Endothelial cell of umbilical vein (primary cell): Measurements from ENCODE around the gene NFKB2. TPM values are rescaled to one million over a fixed set of nuclear protein-coding genes. Genes with fewer than 3 reads are reported as not detected.

Experiments
- BruUV-seq: library from RNA; stranded (reverse); fragments of 400-500 nt; replicated peaks from 2 replicates; lab custom pipeline; 2021; lab: Mats Ljungman, UMichigan
- CTCF ChIA-PET: fragments of 300-600, 350-600 bp; sonication (Branson Sonifier 250); formaldehyde crosslinking; loops from one replicate; lab custom pipeline; 2021; ENCODE audit warnings: antibody characterized with exemption, inconsistent platforms; lab: Charles Lee
- POLR2A ChIA-PET: fragments of 300-600, 350-600 bp; sonication (Branson Sonifier 250); formaldehyde crosslinking; loops from one replicate; lab custom pipeline; 2021; ENCODE audit warnings: antibody characterized with exemption, inconsistent platforms; lab: Charles Lee
- DNase-seq: peaks from one replicate; pipeline ENCODE4 v3.0.0-alpha.2; 2011; ENCODE audit warnings: low read depth, low spot score
- FAIRE-seq: peaks from 2 replicates; lab custom pipeline; 2011; peaks lifted over from hg19 to GRCh38; lab: Jason Lieb, UNC
- H2AFZ ChIP-seq: 2 replicates; pipeline ENCODE4 v1.6.0; 2012; ENCODE audit warnings: low read depth, low read length, control low read depth, inconsistent platforms
- H3K27ac ChIP-seq: 2 replicates; pipeline ENCODE4 v1.5.1; 2011; ENCODE audit warnings: low read depth, mild to moderate bottlenecking, control low read depth, low read length, moderate library complexity; ENCODE audit not compliant: insufficient read depth
- H3K27me3 ChIP-seq, 2 experiments: 2 replicates each; pipeline versions ENCODE4 v1.6.0 to v1.6.1; 2011; ENCODE audit warnings: low read length in 2 of 2, mixed read lengths in 1 of 2; ENCODE audit not compliant: control insufficient read depth in 2 of 2, insufficient read depth in 2 of 2
- H3K36me3 ChIP-seq, 2 experiments: 2 replicates in 1 of 2; 3 replicates in 1 of 2; pipeline ENCODE4 v1.5.1; 2011; ENCODE audit warnings: low read length in 2 of 2, mild to moderate bottlenecking in 1 of 2, moderate library complexity in 1 of 2; ENCODE audit not compliant: control insufficient read depth in 2 of 2, insufficient read depth in 2 of 2; ENCODE audit errors: extremely low read depth in 1 of 2
- H3K4me1 ChIP-seq: 3 replicates; pipeline ENCODE4 v1.5.1; 2011; ENCODE audit warnings: mild to moderate bottlenecking, low read length; ENCODE audit not compliant: control insufficient read depth, insufficient read depth; ENCODE audit errors: extremely low read depth
- H3K4me2 ChIP-seq: 2 replicates; pipeline ENCODE4 v1.6.1; 2011; ENCODE audit warnings: low read length, control low read depth, mixed read lengths; ENCODE audit not compliant: insufficient read depth
- H3K4me3 ChIP-seq, 3 experiments: fragments of 200-600 bp in 1 of 3; sonication (generic), shearing (Covaris generic) in 1 of 3; replicated peaks in 1 of 3; 2 replicates each; pipeline ENCODE4 v1.5.1; 2011 to 2016; ENCODE audit warnings: control low read depth in 3 of 3, low read length in 3 of 3, mild to moderate bottlenecking in 2 of 3, inconsistent platforms in 1 of 3, low read depth in 1 of 3, moderate library complexity in 1 of 3; ENCODE audit not compliant: insufficient read depth in 1 of 3
- H3K79me2 ChIP-seq: 2 replicates; pipeline ENCODE4 v1.6.0; 2012; ENCODE audit warnings: low read length, inconsistent platforms; ENCODE audit not compliant: control insufficient read depth, insufficient read depth
- H3K9ac ChIP-seq: replicated peaks from 2 replicates; pipeline ENCODE3; 2011; ENCODE audit warnings: low read length, control low read depth; ENCODE audit not compliant: insufficient read depth; ENCODE audit errors: extremely low read depth
- H3K9me1 ChIP-seq: replicated peaks from 3 replicates; pipeline ENCODE4 v1.6.0; 2011; ENCODE audit warnings: mild to moderate bottlenecking, low read length; ENCODE audit not compliant: control insufficient read depth, insufficient read depth; ENCODE audit errors: extremely low read depth
- H3K9me3 ChIP-seq: replicated peaks from 2 replicates; pipeline ENCODE4 v1.5.1; 2012; ENCODE audit warnings: low read length, inconsistent platforms; ENCODE audit not compliant: control insufficient read depth, insufficient read depth
- H4K20me1 ChIP-seq: replicated peaks from 2 replicates; pipeline ENCODE3; 2011; ENCODE audit warnings: mild to moderate bottlenecking, low read length; ENCODE audit not compliant: control insufficient read depth, insufficient read depth; ENCODE audit errors: extremely low read depth
- EZH2 ChIP-seq: IDR thresholded peaks from 2 replicates; pipeline ENCODE4 v1.6.1; 2012; ENCODE audit warnings: borderline replicate concordance, low read depth, mild to moderate bottlenecking, moderate library complexity, low read length, inconsistent platforms; ENCODE audit not compliant: severe bottlenecking
- FOS ChIP-seq: IDR thresholded peaks from 2 replicates; pipeline ENCODE4 v1.6.1; 2011; ENCODE audit warnings: mild to moderate bottlenecking, low read length, moderate library complexity, borderline replicate concordance; ENCODE audit not compliant: insufficient read depth
- JUN ChIP-seq: IDR thresholded peaks from 2 replicates; pipeline ENCODE4 v1.6.1; 2011; ENCODE audit warnings: borderline replicate concordance, low read depth; ENCODE audit not compliant: insufficient read length, insufficient read depth
- MYC ChIP-seq: IDR thresholded peaks from one replicate; pipeline ENCODE4 v1.6.1; 2011; ENCODE audit warnings: mild to moderate bottlenecking, low read depth, low read length
- POLR2A ChIP-seq: IDR thresholded peaks from 2 replicates; pipeline ENCODE4 v1.6.1; 2012; ENCODE audit warnings: low read depth, mild to moderate bottlenecking, control low read depth, low read length
- POLR2AphosphoS5 ChIP-seq: IDR thresholded peaks from 2 replicates; pipeline ENCODE4 v1.6.1; 2012; ENCODE audit warnings: low read depth, mild to moderate bottlenecking, control low read depth, low read length, moderate library complexity; ENCODE audit not compliant: insufficient read depth
- dilution Hi-C: fragments of 300-500 bp; cut with MboI; formaldehyde crosslinking; loops from one replicate; pipeline ENCODE4 v1.15.0; 2019; ENCODE audit warnings: low sequenced_read_pairs; ENCODE audit not compliant: extremely low pct_ligation_motif_present
- intact Hi-C: fragments of 100-400 bp; cut with micrococcal nuclease; formaldehyde crosslinking; loops from one replicate; pipeline ENCODE4 v1.10.0; 2022
- polyA plus RNA-seq, 4 experiments: library from polyadenylated mRNA; depleted of rRNA in 3 of 4; stranded (reverse) in 3 of 4; unstranded in 1 of 4; fragments of >200 nt; gene quantifications; 2 replicates each; pipeline versions ENCODE4 v1.2.1 to v1.2.3, GENCODE V29; 2011 to 2012; ENCODE audit warnings: missing spikeins in 1 of 4
- total RNA-seq: library from RNA; stranded (reverse); gene quantifications from 2 replicates; pipeline ENCODE4 v1.2.3, GENCODE V29; 2021
- TF ChIP-seq, protein P1 (sequence below): IDR thresholded peaks from 2 replicates; pipeline ENCODE4 v1.6.1; 2011; ENCODE audit not compliant: insufficient read depth, insufficient read length
- TF ChIP-seq, protein P2 (sequence below), 2 donors: IDR thresholded peaks; 1 replicate in 1 of 2; 2 replicates in 1 of 2; pipeline ENCODE4 v1.5.1; 2011; ENCODE audit warnings: low read length in 2 of 2, mild to moderate bottlenecking in 2 of 2, moderate library complexity in 2 of 2, control low read depth in 1 of 2, inconsistent platforms in 1 of 2, low read depth in 1 of 2; ENCODE audit not compliant: insufficient read depth in 1 of 2; ENCODE audit errors: extremely low read depth in 1 of 2

The NFKB2 gene
- total and polyA plus RNA-seq, 2 donors (not counting 3 experiments of a cell fraction or from before 2014, with no cell fraction given) = 21.0 to 25.6 TPM

DNA sequence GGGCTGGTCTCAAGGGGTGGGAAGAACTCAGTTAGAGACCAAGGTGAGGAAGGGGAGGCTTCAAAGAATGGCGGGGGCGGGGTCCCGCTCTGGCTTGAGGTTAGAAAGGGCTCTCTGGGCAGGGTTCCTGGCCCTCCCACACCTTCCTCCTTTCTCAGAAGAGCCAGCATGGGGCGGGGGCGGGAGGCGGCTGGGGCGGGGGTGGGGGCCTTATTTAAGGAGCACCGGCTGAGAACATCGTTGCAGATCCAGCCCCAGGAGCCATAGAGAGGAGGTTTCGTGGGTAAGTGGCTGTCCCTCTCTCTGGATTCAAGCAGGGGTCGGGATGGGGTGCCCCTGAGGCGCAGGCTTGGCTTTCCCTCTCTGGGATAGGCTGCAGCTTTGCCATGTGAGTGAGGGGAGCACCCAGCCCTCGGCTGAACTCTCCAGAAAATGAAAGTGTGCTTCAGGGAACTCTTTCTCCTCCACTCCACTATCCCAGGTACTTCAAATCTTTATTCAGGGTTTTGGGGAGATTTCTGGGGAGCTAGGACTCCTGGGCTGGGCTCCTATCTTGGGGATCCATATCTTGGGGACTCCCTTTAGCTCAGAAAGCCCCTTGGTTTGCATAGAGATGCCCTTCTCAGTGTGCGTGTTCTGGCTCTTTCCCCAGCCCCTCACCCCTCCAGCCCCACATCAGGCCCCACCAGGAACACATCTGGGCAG is 40.2 kb downstream of the NFKB2 start:
- TF ChIP-seq POLR2A (no peak), POLR2AphosphoS5 (no peak)
- TF ChIP-seq, protein P1, sequence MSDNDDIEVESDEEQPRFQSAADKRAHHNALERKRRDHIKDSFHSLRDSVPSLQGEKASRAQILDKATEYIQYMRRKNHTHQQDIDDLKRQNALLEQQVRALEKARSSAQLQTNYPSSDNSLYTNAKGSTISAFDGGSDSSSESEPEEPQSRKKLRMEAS = no peak
- BruUV-seq = no TSS peak
- dilution Hi-C loops (no loop called here), intact Hi-C loops (no loop called here)
- POLR2A ChIA-PET = no interaction called here
- H3K36me3 ChIP-seq = no peaks in the 10 kb centered on the region
- FAIRE-seq = no peak
- no peaks in the 10 kb centered on the region for H3K9me1 ChIP-seq
- CTCF ChIA-PET = interaction anchor here (0.7 to 1.2 kb wide), 4 partner anchors 33 to 206 kb away, joined by 3 to 6 read pairs (median 3); no protein-coding TSS in a partner anchor
- peaks cover 9% of the 10 kb centered on the region for H3K79me2 ChIP-seq
- no peaks in the 10 kb centered on the region for H4K20me1 ChIP-seq
- peaks cover 7% of the 10 kb centered on the region for H3K4me1 ChIP-seq
- H3K9ac ChIP-seq = no peak overlapping the region
- no peaks in the 10 kb centered on the region for H3K9me3 ChIP-seq
- no peak overlapping the region for H3K4me2 ChIP-seq
- H3K4me3 ChIP-seq = no peak overlapping the region
- peaks cover 11 to 22% of the 10 kb centered on the region in 2 experiments for H3K27me3 ChIP-seq
- DNase-seq = no peak
- H2AFZ ChIP-seq = no peak overlapping the region
- no peak overlapping the region for H3K27ac ChIP-seq

DNA sequence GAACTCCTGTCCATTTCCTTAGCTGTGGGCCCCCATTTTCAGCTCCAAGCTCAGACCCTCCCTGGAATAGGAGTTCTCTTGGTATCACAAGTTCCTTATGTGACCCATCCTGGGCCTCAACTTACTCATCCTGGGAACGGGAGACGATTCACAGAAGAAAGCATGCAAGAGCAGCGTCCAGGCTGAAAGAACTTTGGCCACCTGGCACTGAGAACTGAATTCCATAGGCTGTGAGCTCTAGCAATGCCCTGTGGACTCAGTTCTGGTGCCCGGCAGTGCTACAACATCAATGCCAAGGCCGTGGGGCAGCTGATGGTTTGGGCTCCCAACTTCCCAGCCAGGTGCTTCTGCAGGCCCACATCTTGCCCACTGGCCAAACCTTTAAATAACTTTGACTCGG is 40.8 kb downstream of the NFKB2 start:
- ChIA-PET CTCF (interaction anchor here (0.7 to 1.0 kb wide), 3 partner anchors 147 to 207 kb away, joined by 3 read pairs; no protein-coding TSS in a partner anchor), POLR2A (no interaction called here)
- H3K9me1 ChIP-seq = no peaks in the 10 kb centered on the region
- H3K27ac ChIP-seq = no peak overlapping the region
- FAIRE-seq (no peak), DNase-seq (no peak)
- H3K27me3 ChIP-seq = peaks cover 11 to 22% of the 10 kb centered on the region in 2 experiments
- no peaks in the 10 kb centered on the region for H3K36me3 ChIP-seq
- H3K4me1 ChIP-seq = peaks cover 7% of the 10 kb centered on the region
- H3K4me3 ChIP-seq = no peak overlapping the region
- H4K20me1 ChIP-seq = no peaks in the 10 kb centered on the region
- TF ChIP-seq FOS (no peak), JUN (no peak), MYC (no peak), EZH2 (no peak), POLR2AphosphoS5 (no peak), POLR2A (no peak)
- TF ChIP-seq, protein P1 = no peak
- TF ChIP-seq, protein P2, sequence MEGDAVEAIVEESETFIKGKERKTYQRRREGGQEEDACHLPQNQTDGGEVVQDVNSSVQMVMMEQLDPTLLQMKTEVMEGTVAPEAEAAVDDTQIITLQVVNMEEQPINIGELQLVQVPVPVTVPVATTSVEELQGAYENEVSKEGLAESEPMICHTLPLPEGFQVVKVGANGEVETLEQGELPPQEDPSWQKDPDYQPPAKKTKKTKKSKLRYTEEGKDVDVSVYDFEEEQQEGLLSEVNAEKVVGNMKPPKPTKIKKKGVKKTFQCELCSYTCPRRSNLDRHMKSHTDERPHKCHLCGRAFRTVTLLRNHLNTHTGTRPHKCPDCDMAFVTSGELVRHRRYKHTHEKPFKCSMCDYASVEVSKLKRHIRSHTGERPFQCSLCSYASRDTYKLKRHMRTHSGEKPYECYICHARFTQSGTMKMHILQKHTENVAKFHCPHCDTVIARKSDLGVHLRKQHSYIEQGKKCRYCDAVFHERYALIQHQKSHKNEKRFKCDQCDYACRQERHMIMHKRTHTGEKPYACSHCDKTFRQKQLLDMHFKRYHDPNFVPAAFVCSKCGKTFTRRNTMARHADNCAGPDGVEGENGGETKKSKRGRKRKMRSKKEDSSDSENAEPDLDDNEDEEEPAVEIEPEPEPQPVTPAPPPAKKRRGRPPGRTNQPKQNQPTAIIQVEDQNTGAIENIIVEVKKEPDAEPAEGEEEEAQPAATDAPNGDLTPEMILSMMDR (IDR thresholded peaks at IDR 0.05; ENCODE audit: extremely low read depth in 1 of 2, insufficient read depth in 1 of 2, low read depth in 1 of 2, low read length in 2 of 2) = no peak
- dilution Hi-C loops (no loop called here), intact Hi-C loops (no loop called here)
- H2AFZ ChIP-seq = no peak overlapping the region
- no peak overlapping the region for H3K9ac ChIP-seq
- no peak overlapping the region for H3K4me2 ChIP-seq
- BruUV-seq = no TSS peak
- peaks cover 9% of the 10 kb centered on the region for H3K79me2 ChIP-seq
- H3K9me3 ChIP-seq = no peaks in the 10 kb centered on the region
